Astrocyte (in vitro differentiated cells and primary cell): ENCODE results near the gene PRRX2. TPM values are rescaled to one million over a fixed set of nuclear protein-coding genes. Genes with fewer than 3 reads are reported as not detected.

Source experiments
- DNase-seq: peaks from one replicate; pipeline ENCODE4 v3.0.0-alpha.2; 2010; ENCODE audit warnings: low read depth
- FAIRE-seq: peaks from 2 replicates; lab custom pipeline; 2011; peaks lifted over from hg19 to GRCh38; lab: Jason Lieb, UNC
- H2AFZ ChIP-seq: 2 replicates; pipeline ENCODE4 v1.6.0; 2012; ENCODE audit warnings: low read depth, low read length, inconsistent platforms
- H3K27ac ChIP-seq: 2 replicates; pipeline ENCODE4 v1.5.1; 2011; ENCODE audit warnings: low read depth, low read length, inconsistent platforms
- H3K27me3 ChIP-seq: 2 replicates; pipeline ENCODE4 v1.6.0; 2011; ENCODE audit warnings: low read length, inconsistent platforms; ENCODE audit not compliant: insufficient read depth
- H3K36me3 ChIP-seq: 2 replicates; pipeline ENCODE4 v1.5.1; 2011; ENCODE audit warnings: low read length, inconsistent platforms; ENCODE audit not compliant: insufficient read depth
- H3K4me1 ChIP-seq: 2 replicates; pipeline ENCODE4 v1.5.1; 2011; ENCODE audit warnings: low read length, inconsistent platforms; ENCODE audit not compliant: insufficient read depth
- H3K4me2 ChIP-seq: 2 replicates; pipeline ENCODE4 v1.6.0; 2012; ENCODE audit warnings: low read length, inconsistent platforms
- H3K4me3 ChIP-seq: 2 replicates; pipeline ENCODE4 v1.5.1; 2011; ENCODE audit warnings: low read depth, mild to moderate bottlenecking, low read length, inconsistent platforms; ENCODE audit not compliant: insufficient read depth
- H3K79me2 ChIP-seq: 2 replicates; pipeline ENCODE4 v1.6.0; 2012; ENCODE audit warnings: mild to moderate bottlenecking, low read length, inconsistent platforms; ENCODE audit not compliant: insufficient read depth
- H3K9ac ChIP-seq: 2 replicates; pipeline ENCODE4 v1.6.0; 2012; ENCODE audit warnings: mild to moderate bottlenecking, low read length, inconsistent platforms
- H3K9me3 ChIP-seq: 2 replicates; pipeline ENCODE4 v1.5.1; 2012; ENCODE audit warnings: low read depth, mild to moderate bottlenecking, low read length, inconsistent platforms; ENCODE audit not compliant: insufficient read depth
- H4K20me1 ChIP-seq: 2 replicates; pipeline ENCODE4 v1.6.0; 2012; ENCODE audit warnings: low read length, inconsistent platforms; ENCODE audit not compliant: insufficient read depth
- H3K27ac Mint-ChIP-seq: one replicate; pipeline ENCODE4 v1.8.0; 2021; ENCODE audit warnings: mild to moderate bottlenecking, mixed read lengths; ENCODE audit not compliant: unreplicated experiment
- H3K27me3 Mint-ChIP-seq: one replicate; pipeline ENCODE4 v1.8.0; 2021; ENCODE audit warnings: low read depth, mixed read lengths; ENCODE audit not compliant: unreplicated experiment
- H3K36me3 Mint-ChIP-seq: one replicate; pipeline ENCODE4 v1.8.0; 2021; ENCODE audit warnings: low read depth, mixed read lengths; ENCODE audit not compliant: unreplicated experiment
- H3K4me1 Mint-ChIP-seq: one replicate; pipeline ENCODE4 v1.8.0; 2021; ENCODE audit warnings: low read depth, mixed read lengths; ENCODE audit not compliant: unreplicated experiment
- H3K4me3 Mint-ChIP-seq: one replicate; pipeline ENCODE4 v1.8.0; 2021; ENCODE audit warnings: mild to moderate bottlenecking, moderate library complexity, mixed read lengths; ENCODE audit not compliant: unreplicated experiment
- H3K9me3 Mint-ChIP-seq: one replicate; pipeline ENCODE4 v1.8.0; 2021; ENCODE audit warnings: mild to moderate bottlenecking, mixed read lengths; ENCODE audit not compliant: unreplicated experiment
- CTCF ChIP-seq: IDR thresholded peaks from 2 replicates; pipeline ENCODE4 v1.5.1; 2011; ENCODE audit warnings: low read depth, mild to moderate bottlenecking, inconsistent platforms, low read length, moderate library complexity; ENCODE audit not compliant: insufficient read depth
- EZH2 ChIP-seq: IDR thresholded peaks from 2 replicates; pipeline ENCODE4 v1.6.1; 2012; ENCODE audit warnings: mild to moderate bottlenecking, low read length, inconsistent platforms; ENCODE audit not compliant: insufficient read depth
- total RNA-seq: library from RNA; stranded (reverse); gene quantifications from 2 replicates; pipeline ENCODE4 v1.2.1, GENCODE V29; 2021

PRRX2 gene
- total RNA-seq, 1 donor from 2014 or later: not detected

- no peaks in the 10 kb centered on the region for H3K36me3 ChIP-seq
- H3K27me3 ChIP-seq: peaks cover 3% of the 10 kb centered on the region
- no peak overlapping the region for H2AFZ ChIP-seq
- no peaks in the 10 kb centered on the region for H3K9me3 ChIP-seq
- no peak overlapping the region for H3K4me3 Mint-ChIP-seq
- no peak overlapping the region for H3K9ac ChIP-seq
- no peaks in the 10 kb centered on the region for H3K79me2 ChIP-seq
- H3K4me3 ChIP-seq: no peak overlapping the region
- FAIRE-seq: no peak
- DNase-seq: no peak
- H3K4me2 ChIP-seq: no peak overlapping the region
- no peaks in the 10 kb centered on the region for H3K36me3 Mint-ChIP-seq
- H4K20me1 ChIP-seq: no peaks in the 10 kb centered on the region
- H3K4me1 ChIP-seq: peaks cover 18% of the 10 kb centered on the region
- no peak overlapping the region for H3K27ac Mint-ChIP-seq
- peaks cover 10% of the 10 kb centered on the region for H3K4me1 Mint-ChIP-seq
- no peak for TF ChIP-seq EZH2
- no peak for TF ChIP-seq CTCF
- no peaks in the 10 kb centered on the region for H3K9me3 Mint-ChIP-seq
- no peak overlapping the region for H3K27ac ChIP-seq
- H3K27me3 Mint-ChIP-seq: peaks cover 21% of the 10 kb centered on the region
Observed at GRCh38 chr9:129709438-129710168, 44.2 kb downstream of the PRRX2 start.

GRCh38 chr9:129710169-129710453 lies 44.7 kb downstream of the PRRX2 start:
- H4K20me1 ChIP-seq: no peaks in the 10 kb centered on the region
- no peak overlapping the region for H3K27ac ChIP-seq
- Mint-ChIP-seq H3K36me3 (no peaks in the 10 kb centered on the region), H3K27ac (no peak overlapping the region), H3K9me3 (no peaks in the 10 kb centered on the region), H3K4me3 (no peak overlapping the region), H3K27me3 (peaks cover 21% of the 10 kb centered on the region), H3K4me1 (peaks cover 10% of the 10 kb centered on the region)
- TF ChIP-seq CTCF (no peak), EZH2 (no peak)
- H3K4me3 ChIP-seq: no peak overlapping the region
- peaks cover 18% of the 10 kb centered on the region for H3K4me1 ChIP-seq
- H3K27me3 ChIP-seq: no peaks in the 10 kb centered on the region
- no peaks in the 10 kb centered on the region for H3K9me3 ChIP-seq
- H2AFZ ChIP-seq: no peak overlapping the region
- no peak for FAIRE-seq
- no peak for DNase-seq
- H3K9ac ChIP-seq: no peak overlapping the region
- H3K4me2 ChIP-seq: no peak overlapping the region
- H3K79me2 ChIP-seq: no peaks in the 10 kb centered on the region
- H3K36me3 ChIP-seq: no peaks in the 10 kb centered on the region
